Body of pancreas (tissue), 4 donors: ENCODE data around the gene TPD52L1. TPM values are rescaled to one million over a fixed set of nuclear protein-coding genes. Genes with fewer than 3 reads are reported as not detected.
A peak's percentile ranks its signal among the peaks of the same experiment; 100 is the strongest.

Experiments
- ATAC-seq: fragments of 150-250 bp; one replicate; pipeline ENCODE4 v1.9.1; 2016
- DNase-seq, 4 donors: peaks; one replicate each; pipeline ENCODE4 v3.0.0-alpha.2; 2019
- H3K27ac ChIP-seq, 4 donors: fragments of 200-600 bp; sonication (generic); 1 replicate in 3 of 4; 2 replicates in 1 of 4; pipeline versions ENCODE4 v1.5.1 to v1.6.1; 2016 to 2019; ENCODE audit warnings: mild to moderate bottlenecking in 1 of 4, mixed read lengths in 1 of 4, moderate library complexity in 1 of 4
- H3K27me3 ChIP-seq, 2 donors: fragments of 200-600 bp; sonication (generic); one replicate each; pipeline ENCODE4 v1.6.0; 2016; ENCODE audit warnings: mild to moderate bottlenecking in 1 of 2
- H3K36me3 ChIP-seq, 2 donors: fragments of 200-600 bp; sonication (generic); replicated peaks in 1 of 2; 2 replicates each; pipeline ENCODE4 v1.5.1; 2016; ENCODE audit warnings: low read depth in 2 of 2; ENCODE audit not compliant: insufficient read depth in 1 of 2
- H3K4me1 ChIP-seq: fragments of 200-600 bp; sonication (generic); one replicate; pipeline ENCODE4 v1.6.0; 2016
- H3K4me3 ChIP-seq, 2 donors: fragments of 200-600 bp; sonication (generic); 1 replicate in 1 of 2; 2 replicates in 1 of 2; pipeline ENCODE4 v1.5.1; 2016 to 2019
- H3K9me3 ChIP-seq, 3 donors: fragments of 200-600 bp; sonication (generic); 1 replicate in 2 of 3; 2 replicates in 1 of 3; pipeline ENCODE4 v1.5.1; 2016
- CTCF ChIP-seq, 7 experiments: fragments of 450-650 bp in 4 of 7; fragments of 200-600 bp in 3 of 7; sonication (generic) in 3 of 7; IDR thresholded peaks; one replicate each; pipeline ENCODE4 v1.5.1; 2016 to 2019; ENCODE audit warnings: antibody characterized with exemption in 7 of 7
- POLR2A ChIP-seq, 3 donors: fragments of 450-650 bp; IDR thresholded peaks; one replicate each; pipeline ENCODE4 v1.6.1; 2016; ENCODE audit warnings: antibody characterized with exemption in 3 of 3, mild to moderate bottlenecking in 2 of 3
- WGBS, 2 donors: methylation state at CpG; one replicate each; pipeline ENCODE4 v1.1.5; 2017; 5-methylcytosine and 5-hydroxymethylcytosine counted together
- intact Hi-C: fragments of 100-400 bp; cut with DNase I; formaldehyde crosslinking; loops from one replicate; pipeline ENCODE4 v1.15.1; 2023
- total RNA-seq, 2 donors: library from RNA; depleted of rRNA; stranded (reverse); fragments of >200 nt; gene quantifications; one replicate each; pipeline ENCODE4 v1.1.0, GENCODE V29; 2016

TPD52L1 gene
- total RNA-seq, result 100 to 1,000 TPM in 1 of 2 donors, 10 to 100 TPM in 1; 33.3 to 101 TPM

- peak within 1 kb of the TSS; percentile 63 to 80 (median 72) for H3K27ac ChIP-seq
- TF ChIP-seq POLR2A (IDR thresholded peaks at IDR 0.05) (peak; percentile 66 to 79 (median 72)), CTCF (IDR thresholded peaks at IDR 0.05) (peak; percentile 79 to 95 (median 91))
- peaks cover 15% of the 10 kb centered on the region for H3K4me1 ChIP-seq
- no peaks in the 10 kb centered on the region for H3K36me3 ChIP-seq
- WGBS, 2 donors, result 1% methylated on average over 16 to 47 of the region's 47 CpGs
- DNase-seq (peak; percentile 89 to 93 (median 91)), ATAC-seq (peak; percentile 94)
- H3K27me3 ChIP-seq, result no peaks in the 10 kb centered on the region
- intact Hi-C loops, result loop anchor here (10.0 kb wide), 1 partner anchor 151 kb away; the partner anchor contains the start of gene HDDC2
- H3K4me3 ChIP-seq, result peak within 1 kb of the TSS; percentile 59 to 64
- no peaks in the 10 kb centered on the region for H3K9me3 ChIP-seq
These were observed at the start of gene TPD52L1 for GRCh38 chr6:125153391-125154117. TPD52L1 (plus strand) TSS chr6:125153773; CDS start chr6:125153952, 179 bp downstream.

GRCh38 chr6:125104425-125104824, 49.1 kb upstream of the TPD52L1 start:
- Histone ChIP-seq H3K4me1 (peaks cover 4% of the 10 kb centered on the region), H3K27me3 (no peaks in the 10 kb centered on the region), H3K36me3 (no peaks in the 10 kb centered on the region), H3K27ac (no peak overlapping the region), H3K9me3 (no peaks in the 10 kb centered on the region), H3K4me3 (no peak overlapping the region)
- 67 to 68% methylated on average over 4 of the region's 4 CpGs for WGBS, 2 donors
- TF ChIP-seq POLR2A (IDR thresholded peaks at IDR 0.05), result no peak
- no peak for TF ChIP-seq CTCF (IDR thresholded peaks at IDR 0.05)
- intact Hi-C loops, result no loop called here
- DNase-seq (no peak), ATAC-seq (no peak)

GRCh38 chr6:125107048-125107447, 46.5 kb upstream of the TPD52L1 start:
- DNase-seq (no peak), ATAC-seq (no peak)
- intact Hi-C loops, result no loop called here
- H3K27ac ChIP-seq, result no peak overlapping the region
- WGBS, 2 donors, result 86 to 93% methylated on average over 5 of the region's 5 CpGs
- H3K4me3 ChIP-seq, result no peak overlapping the region
- TF ChIP-seq POLR2A (IDR thresholded peaks at IDR 0.05), result no peak
- TF ChIP-seq CTCF (IDR thresholded peaks at IDR 0.05), result no peak
- no peaks in the 10 kb centered on the region for H3K36me3 ChIP-seq
- H3K27me3 ChIP-seq, result no peaks in the 10 kb centered on the region
- H3K9me3 ChIP-seq, result peaks cover 0 to 12% (median 0%) of the 10 kb centered on the region in 3 donors
- H3K4me1 ChIP-seq, result no peaks in the 10 kb centered on the region

- intact Hi-C loops, result no loop called here
- Histone ChIP-seq H3K27me3 (no peaks in the 10 kb centered on the region), H3K36me3 (no peaks in the 10 kb centered on the region), H3K4me1 (no peaks in the 10 kb centered on the region), H3K4me3 (no peak overlapping the region), H3K9me3 (peaks cover 0 to 15% (median 0%) of the 10 kb centered on the region in 3 donors), H3K27ac (no peak overlapping the region)
- WGBS, 2 donors, result 78 to 85% methylated on average over 3 of the region's 3 CpGs
- TF ChIP-seq POLR2A (IDR thresholded peaks at IDR 0.05) (no peak), CTCF (IDR thresholded peaks at IDR 0.05) (no peak)
- no peak for DNase-seq
- ATAC-seq, result no peak
These were observed 45.7 kb upstream of the TPD52L1 start for GRCh38 chr6:125107896-125108295.
